Raji (cell line): ENCODE results near the gene CITED4.

Source experiments
- POLR2A ChIP-seq: IDR thresholded peaks from 2 replicates; pipeline ENCODE4 v1.6.1; 2011; ENCODE audit warnings: low read depth, low read length, control low read depth; ENCODE audit not compliant: insufficient read depth

Gene CITED4, protein sequence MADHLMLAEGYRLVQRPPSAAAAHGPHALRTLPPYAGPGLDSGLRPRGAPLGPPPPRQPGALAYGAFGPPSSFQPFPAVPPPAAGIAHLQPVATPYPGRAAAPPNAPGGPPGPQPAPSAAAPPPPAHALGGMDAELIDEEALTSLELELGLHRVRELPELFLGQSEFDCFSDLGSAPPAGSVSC

DNA sequence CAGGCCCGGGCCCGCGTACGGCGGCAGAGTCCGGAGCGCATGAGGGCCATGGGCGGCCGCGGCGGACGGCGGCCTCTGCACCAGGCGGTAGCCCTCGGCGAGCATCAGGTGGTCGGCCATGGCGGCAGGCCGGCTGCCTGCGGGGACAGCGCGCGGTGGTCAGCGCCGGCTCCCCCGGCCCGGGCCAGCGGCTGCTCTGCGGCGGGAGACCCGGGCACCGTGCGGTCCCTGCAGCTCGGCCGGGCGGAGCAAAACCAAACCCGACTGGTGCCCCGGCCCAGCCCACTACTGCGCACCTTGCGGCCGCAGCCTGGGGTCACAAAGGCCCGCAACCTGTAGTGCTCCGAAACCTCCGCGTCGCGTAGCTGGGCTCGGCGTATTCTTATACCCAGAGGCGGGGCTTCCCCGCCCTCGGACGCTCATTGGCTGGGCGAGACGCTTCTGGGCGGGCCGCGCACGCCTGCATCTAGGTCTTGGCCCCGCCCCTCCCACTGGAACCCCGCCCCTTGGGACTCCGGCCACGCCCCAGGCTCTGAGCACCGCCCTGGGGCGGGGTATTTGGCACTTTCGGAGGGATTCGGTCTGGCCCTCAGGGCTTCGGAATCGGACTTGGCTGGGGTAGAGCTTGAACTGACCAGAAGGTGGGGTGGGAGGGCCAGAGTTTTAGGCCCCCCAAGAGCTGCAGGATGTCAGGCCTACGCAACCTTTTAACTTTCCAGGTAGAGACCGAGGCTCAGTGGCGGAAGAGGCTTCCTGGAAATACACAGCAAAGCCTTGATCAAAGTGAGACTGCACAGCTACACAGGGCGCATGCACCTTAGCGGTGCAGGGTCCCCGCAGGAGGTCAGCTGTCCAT is at the start of gene CITED4:
Gene CITED4, minus strand, starts transcription at position 356 of the 856 bp plus-strand sequence. Its CDS starts 236 bp downstream, at position 120.
- TF ChIP-seq POLR2A: no peak

DNA sequence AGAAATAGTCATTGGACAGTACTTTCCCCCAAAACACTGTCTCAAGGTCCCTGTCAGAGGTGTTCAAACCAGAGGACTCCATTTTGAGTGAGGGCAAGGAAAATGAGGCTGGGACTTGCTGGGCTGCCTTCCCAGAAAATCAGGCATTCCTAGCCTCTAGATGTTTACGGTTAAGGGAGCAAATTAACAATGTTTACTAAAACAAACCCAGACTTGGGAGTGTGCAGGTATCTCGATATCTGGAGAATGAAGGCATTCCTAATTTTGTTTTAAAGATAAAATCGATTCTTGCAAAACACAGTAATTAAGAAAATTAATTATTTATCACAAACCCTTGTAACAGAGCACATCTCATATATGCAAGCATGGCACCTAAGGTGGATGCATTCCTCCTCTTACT is 48.9 kb upstream of the CITED4 start:
- TF ChIP-seq POLR2A: no peak

DNA sequence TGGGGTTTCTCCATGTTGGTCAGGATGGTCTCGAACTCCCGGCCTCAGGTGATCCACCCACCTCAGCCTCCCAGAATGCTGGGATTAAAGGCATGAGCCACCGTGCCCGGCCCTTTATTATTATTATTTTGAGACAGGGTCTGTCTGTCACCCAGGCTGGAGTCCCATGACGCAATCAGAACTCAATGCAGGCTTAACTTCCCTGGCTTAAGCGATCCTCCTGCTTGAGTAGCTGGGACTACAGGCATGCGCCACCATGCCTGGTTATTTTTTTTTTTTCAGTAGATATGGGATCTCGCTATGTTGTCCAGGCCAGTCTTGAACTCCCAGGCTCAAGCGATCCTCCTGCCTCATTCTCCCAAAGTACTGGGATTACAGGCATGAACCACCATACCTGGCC is 47.1 kb upstream of the CITED4 start:
- no peak for TF ChIP-seq POLR2A

DNA sequence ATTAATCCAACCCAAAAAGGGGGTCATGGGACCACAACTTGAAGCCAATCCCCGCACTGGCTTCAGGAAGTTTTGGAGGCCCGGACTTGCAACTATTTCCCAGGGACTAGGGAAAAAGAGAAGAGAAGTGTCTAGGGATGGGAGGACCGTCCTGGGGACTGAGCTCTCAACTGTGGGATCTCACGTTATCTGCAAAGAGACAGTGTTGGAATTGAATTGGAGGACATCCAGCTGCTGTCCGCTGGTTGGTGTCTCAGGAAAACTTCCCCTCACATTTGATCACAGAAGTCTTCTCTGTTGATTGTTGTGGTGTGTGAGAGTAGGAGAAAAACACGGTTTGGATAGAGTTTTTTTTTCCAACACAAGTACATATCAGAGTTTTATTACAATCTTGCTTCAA is 46.2 kb upstream of the CITED4 start:
- TF ChIP-seq POLR2A: no peak

DNA sequence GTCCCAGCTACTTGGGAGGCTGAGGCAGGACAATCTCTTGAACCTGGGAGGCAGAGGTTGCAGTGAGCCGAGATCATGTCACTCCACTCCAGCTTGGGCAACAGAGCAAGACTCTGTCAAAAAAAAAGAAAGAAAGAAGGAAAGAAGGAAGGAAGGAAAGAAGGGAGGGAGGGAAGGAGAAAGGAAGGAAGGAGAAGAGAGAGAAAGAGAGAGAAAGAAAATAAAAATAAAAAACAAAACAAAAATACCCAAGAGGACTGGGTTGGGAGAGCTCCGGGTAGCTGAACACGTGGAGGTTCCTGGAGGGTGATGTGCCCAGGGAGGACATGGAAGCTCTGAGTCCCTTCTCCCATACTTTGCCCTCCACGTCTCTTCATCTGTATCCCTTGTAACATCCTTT is 45.7 kb upstream of the CITED4 start:
- no peak for TF ChIP-seq POLR2A

DNA sequence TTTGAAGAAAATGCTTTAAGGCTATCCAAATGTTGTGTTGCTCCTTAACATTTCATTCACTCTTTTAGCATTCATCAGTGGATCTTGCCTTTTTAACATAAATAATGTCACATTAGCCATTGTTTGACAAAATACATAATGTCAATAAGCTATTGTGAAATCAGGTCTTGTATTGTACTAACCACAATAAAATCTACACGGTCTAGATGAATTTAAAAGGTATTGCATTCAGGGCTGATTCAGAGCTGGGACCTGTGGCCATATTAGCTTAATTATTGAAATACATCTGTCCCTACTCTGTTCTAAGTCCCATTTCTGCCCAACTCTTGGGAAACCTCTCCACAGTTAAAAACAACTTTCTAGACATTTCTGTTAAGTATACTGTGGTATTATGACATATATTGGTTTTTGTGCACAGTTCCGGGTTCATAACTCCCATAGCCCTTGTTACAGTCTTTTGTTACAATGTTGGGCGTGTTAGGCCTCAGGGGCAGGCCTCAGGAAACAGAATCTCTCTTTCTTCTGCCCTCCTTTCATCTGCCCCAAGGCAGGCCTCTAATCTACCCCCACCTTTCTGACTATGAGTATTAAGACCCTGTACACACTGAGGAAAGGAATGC is 44.7 kb upstream of the CITED4 start:
- TF ChIP-seq POLR2A: no peak

DNA sequence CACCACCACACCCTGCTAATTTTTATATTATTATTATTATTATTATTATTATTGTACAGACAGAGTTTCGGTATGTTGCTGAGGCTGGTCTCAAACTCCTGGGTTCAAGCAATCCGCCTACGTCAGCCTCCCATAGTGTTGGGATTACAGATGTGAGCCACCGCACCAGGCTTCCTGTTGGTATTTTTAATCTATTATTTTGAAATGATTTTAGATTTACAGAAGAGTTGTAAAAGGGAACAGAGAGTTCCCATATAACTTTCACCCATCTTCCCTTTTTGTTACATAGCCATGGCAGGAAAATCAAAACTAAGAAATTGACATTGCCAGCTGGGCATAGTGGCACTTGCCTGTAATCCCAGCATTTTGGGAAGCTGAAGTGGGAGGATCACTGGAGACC is 42.9 kb upstream of the CITED4 start:
- TF ChIP-seq POLR2A: no peak

DNA sequence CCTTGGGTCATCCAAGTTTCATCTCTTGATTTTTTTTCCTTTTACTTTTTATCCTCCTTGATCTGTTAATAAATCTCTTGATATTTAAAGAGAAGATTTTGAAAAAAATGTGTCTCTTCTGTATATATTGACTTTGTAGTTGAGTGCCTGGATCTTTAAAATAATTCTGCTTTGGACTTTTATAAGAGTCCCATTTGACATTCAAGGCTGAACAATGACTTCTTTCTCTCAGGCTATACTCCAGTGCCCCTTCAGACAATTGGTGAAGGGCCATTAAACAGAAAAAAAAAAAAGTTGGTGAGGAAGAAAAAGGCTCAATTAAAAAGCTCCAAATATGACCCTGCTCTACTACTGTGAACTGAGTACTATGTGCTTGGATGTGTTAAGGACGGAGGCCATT is 40.9 kb upstream of the CITED4 start:
- no peak for TF ChIP-seq POLR2A

DNA sequence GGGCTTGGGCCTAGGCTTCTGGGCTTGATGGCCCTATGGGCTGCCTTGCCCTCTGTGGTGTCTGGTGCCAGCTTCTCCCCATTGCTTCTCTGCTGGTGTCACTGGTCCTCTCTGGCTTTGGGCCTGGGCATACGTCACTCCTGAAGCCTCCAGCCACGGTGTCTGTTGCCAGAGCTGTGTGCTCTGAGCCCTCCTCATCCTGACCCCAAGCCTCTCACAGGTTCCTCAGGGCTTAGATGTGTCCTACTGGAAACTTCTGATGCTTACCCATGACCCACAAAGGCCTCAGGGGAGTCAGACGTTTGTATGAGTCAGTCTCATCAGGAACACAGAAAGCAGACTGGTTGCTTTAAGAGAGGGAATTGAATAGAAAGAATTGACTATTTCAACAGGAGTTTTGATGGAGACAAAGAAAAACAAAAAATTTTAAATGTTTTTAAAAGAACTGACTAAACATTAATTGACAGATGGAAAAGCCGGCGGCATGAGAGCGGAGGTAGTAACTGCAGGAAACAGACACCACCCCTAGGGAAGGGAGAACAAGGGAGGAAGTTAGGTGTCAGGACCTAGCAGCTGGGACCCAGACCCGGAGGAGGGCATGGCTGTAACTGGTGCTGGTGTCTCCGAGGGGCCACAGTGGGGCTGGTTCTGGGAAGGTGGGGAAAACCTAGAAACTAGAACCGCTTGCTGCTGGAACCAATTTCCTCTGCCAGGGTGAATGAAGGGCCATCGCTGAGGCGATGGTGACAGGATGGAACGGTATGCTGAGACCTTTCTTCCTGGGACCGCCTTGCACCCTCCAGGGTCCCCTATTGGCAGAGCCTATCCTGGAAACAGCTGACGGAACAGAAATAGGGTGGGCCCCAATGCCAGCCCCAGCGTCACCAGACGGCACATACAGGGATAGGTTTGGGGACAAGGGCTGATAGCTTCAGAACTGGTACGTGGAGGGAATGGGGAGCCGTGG is 40.0 kb upstream of the CITED4 start:
- no peak for TF ChIP-seq POLR2A

DNA sequence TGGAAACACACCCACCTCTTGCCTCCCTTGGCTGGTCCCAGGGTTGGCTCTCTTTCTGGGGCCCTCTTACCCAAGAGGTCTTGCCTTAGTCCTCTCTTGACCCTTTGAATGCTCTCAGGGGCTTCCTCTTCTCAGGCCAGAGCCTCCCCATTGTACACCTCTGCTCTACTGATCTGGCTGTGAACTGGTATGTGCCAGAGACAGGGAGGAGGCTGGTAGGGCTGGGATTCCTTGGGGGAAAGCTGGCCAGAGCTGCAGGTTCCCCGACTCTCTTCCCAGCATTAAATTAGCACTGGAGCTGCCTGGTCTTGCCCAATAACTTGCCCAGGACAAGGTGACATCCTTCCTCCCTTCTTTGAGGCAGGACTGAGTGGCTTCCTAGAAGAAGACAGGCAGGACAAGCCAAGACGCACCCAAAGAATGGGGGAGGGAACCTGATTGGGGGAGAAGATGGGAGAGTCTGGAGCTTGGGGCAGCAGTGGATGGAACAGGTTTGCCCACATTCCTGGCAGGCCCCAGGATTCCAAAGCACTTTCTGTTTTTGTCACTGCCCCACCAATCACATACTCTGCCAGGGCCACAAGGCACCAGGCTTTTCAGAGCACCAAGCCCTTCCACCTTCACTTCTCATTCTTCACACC is 37.2 kb upstream of the CITED4 start:
- no peak for TF ChIP-seq POLR2A

DNA sequence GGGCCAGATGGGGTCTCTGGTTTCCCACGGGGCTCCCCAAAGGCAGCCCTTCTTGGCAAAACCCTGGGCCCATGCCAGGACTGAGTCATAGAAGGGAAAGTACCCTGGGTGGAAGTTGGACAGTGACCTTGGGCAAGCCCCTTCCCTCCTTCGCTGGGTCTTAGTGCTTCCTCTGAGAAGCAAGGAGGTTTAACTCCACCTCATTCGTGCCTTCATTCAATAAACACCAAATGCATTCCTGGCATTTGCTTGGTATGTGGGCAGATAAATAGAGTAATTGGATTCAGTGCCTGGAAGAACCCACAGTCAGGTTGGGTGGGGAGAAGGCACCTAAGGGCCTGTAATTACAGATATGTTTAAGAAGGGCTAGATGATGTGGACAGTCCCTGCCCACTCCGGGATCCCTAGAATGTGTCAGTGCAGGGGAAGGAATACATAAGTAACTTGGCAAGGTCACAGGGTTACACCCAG is 36.3 kb upstream of the CITED4 start:
- TF ChIP-seq POLR2A: no peak

DNA sequence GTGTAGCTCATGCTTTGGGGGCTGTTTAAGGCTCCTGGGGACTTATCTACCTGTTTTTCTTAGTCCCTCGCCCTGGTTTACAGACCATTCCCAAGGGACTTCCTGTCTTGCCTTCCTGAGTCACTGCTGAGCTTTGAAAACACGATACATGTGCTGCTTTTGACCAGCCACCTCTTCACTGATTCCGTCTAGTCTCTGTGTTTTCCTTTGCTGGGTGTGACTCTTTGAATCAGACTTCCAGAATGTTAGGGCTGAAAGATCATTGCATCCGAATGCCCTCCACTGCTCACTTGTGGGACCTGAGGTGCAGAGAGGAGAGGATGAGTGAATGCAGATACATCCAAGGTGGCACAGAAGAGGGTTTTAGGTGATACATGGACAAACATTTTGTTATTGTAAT is 35.4 kb upstream of the CITED4 start:
- no peak for TF ChIP-seq POLR2A

DNA sequence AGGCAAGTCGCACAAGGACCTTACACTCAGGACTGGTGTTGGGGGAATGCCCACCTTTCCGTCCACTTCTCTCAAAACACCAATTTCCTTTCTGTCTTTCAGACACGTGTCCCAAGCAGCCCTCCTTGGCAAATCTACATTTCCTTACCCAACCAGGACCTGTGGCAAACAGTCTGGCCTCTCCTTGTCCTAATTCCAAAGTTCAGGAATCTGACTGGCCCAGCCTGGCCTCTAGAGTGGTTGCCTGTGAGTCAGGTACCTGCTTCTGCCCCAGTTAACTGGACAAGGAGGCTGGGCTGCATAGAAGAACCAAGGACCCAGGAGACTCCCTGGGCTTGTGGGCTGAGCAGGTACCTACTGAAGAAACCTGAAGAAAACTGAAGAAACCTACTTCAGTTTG is 34.3 kb upstream of the CITED4 start:
- TF ChIP-seq POLR2A: no peak

DNA sequence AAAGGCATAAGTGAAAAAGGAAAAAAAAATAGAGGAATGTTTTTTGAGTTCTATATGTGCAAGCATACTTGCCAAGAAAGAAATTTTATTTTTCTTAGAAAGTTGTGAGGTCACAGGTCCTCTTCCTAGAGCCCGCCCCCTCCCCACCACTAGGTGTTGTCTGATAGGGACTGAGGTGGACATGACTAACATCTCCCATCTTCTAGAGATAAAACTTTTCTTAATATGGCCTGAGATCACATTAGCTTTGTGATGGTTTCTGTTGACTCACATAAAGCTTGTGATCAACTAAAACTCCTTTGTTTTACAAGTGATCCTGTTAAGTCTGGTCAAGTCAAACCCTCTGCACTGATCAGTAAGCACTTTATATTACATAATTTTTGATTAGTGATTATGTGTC is 33.4 kb upstream of the CITED4 start:
- TF ChIP-seq POLR2A: no peak
